Keratinocyte (primary cell): ENCODE data around the gene ADCY10.

ENCODE experiments used
- CTCF ChIP-seq, 3 experiments: IDR thresholded peaks in 1 of 3; conservative IDR thresholded peaks in 1 of 3; optimal IDR thresholded peaks in 1 of 3; 2 replicates in 2 of 3; 3 replicates in 1 of 3; pipeline versions ENCODE3 to v1.5.1; 2011; ENCODE audit warnings: low read length in 3 of 3, mild to moderate bottlenecking in 3 of 3, moderate library complexity in 2 of 3, control low read depth in 1 of 3, inconsistent platforms in 1 of 3; ENCODE audit not compliant: insufficient read depth in 2 of 3; ENCODE audit errors: extremely low read depth in 1 of 3
- EZH2 ChIP-seq: IDR thresholded peaks from one replicate; pipeline ENCODE4 v1.6.1; 2012; ENCODE audit warnings: inconsistent platforms, mild to moderate bottlenecking, low read length, moderate library complexity

- no peak for TF ChIP-seq CTCF (optimal IDR thresholded peaks at IDR 0.05 in 1 of 3, IDR thresholded peaks at IDR 0.05 in 1 of 3, conservative IDR thresholded peaks at IDR 0.05 in 1 of 3; ENCODE audit: extremely low read depth in 1 of 3, insufficient read depth in 2 of 3, low read length in 3 of 3)
- no peak for TF ChIP-seq EZH2
Observed at GRCh38 chr1:167826127-167826526, 87.8 kb downstream of the ADCY10 start.
